A549 treated with AZD9567 at 1 μM for 4 hours (cell line): Measurements from ENCODE around the gene POGLUT3. TPM values are rescaled to one million over a fixed set of nuclear protein-coding genes. Genes with fewer than 3 reads are reported as not detected.

Experiments
- total RNA-seq: library from RNA; stranded (reverse); fragments of 200-300 nt; extraction: Qiagen RNA extraction; gene quantifications from 5 replicates; pipeline ENCODE4 v1.2.3, GENCODE V29; 2022; ENCODE audit not compliant: insufficient read depth

POGLUT3 gene
- total RNA-seq = 8.0 to 10.5 TPM (median 9.8 TPM) in 5 replicates

GRCh38 chr11:108498046-108498815 is at the start of gene POGLUT3:
Gene POGLUT3, minus strand, starts transcription at chr11:108498384. Its CDS starts 18 bp downstream, at chr11:108498366.

GRCh38 chr11:108467091-108467823 is 30.9 kb downstream of the POGLUT3 start, which contains the start of gene C11orf65:
Gene C11orf65, minus strand, starts transcription at chr11:108467529. Its CDS starts 5,970 bp downstream, at chr11:108461559.

Other genes with a start within 250 kb of the POGLUT3 start
- gene C11orf65, start 30.9 kb downstream of the POGLUT3 start, total RNA-seq = 0.12 to 0.48 TPM (median 0.44 TPM) in 3 of 5 replicates, not detected in the others
- gene EXPH5, start 95.4 kb upstream of the POGLUT3 start, total RNA-seq = 0.01 to 0.06 TPM (median 0.03 TPM) in 4 of 5 replicates, not detected in the other
- gene DDX10, start 166.7 kb upstream of the POGLUT3 start, total RNA-seq = 32.2 to 41.1 TPM (median 39.2 TPM) in 5 replicates